HG03066 (cell line): ENCODE results near the gene CDKN3.

Experiments used
- ATAC-seq: cut with Tn5 transposase; IDR thresholded peaks from one replicate; pipeline ENCODE4 v1.9.1; 2021; ENCODE audit warnings: low read depth; ENCODE audit not compliant: unreplicated experiment

The CDKN3 gene

GRCh38 chr14:54396493-54397335 is at the start of gene CDKN3:
TSS of gene CDKN3 (plus strand) at chr14:54397007. CDS start at chr14:54397069, 62 bp downstream.
- ATAC-seq, result peak; percentile 97

GRCh38 chr14:54347044-54347443 is 49.8 kb upstream of the CDKN3 start:
- ATAC-seq, result no peak

DNA sequence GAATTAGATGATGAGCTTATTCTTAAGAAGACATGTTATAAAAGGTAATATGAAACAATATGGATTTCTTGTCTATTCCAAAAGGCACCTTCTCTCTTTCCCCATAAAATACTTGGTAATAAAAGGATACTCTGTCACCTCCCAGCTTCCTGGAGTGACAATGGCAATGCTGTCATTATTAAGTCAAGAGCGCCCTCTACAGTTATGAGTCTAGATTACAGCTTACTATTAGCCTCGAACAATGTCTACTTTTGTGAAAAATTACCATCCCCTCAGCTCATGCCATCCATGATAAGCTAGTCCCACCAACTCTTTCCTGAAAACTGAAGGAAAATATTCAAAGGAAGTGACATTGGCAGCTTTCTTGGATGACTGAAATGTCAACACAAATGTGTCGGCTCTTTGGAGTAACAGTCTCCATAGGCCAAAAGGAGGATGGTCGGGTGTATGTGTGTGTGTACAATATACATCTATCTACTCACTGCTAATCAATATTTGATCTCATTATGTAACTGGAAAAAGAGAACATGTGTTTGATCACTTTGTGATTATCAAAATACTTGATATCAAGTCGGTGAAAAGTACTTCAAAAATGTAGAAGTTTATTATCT is 48.7 kb upstream of the CDKN3 start:
- ATAC-seq, result no peak

GRCh38 chr14:54348923-54349620 is 47.7 kb upstream of the CDKN3 start:
- ATAC-seq, result no peak

- ATAC-seq, result no peak
Observed at GRCh38 chr14:54349713-54350112, 47.1 kb upstream of the CDKN3 start.

DNA sequence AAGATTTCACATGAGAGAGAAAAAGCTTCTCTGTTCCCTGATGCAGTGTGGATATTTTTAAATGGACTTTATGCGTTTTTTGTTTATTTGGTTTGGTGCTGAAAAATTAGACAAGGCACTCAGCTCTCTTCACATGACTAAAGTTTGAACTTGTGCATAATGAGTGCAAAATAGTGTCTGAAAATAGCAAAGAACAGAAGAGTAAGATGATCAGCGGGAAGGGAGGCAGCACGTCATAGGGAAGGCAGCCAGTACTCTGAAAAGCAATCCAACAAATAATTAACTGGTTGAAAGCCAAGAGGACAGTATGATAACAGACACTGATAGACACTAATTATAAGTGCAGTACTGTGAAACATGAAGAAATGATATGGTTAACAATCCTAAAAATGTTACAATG is 46.6 kb upstream of the CDKN3 start:
- no peak for ATAC-seq

DNA sequence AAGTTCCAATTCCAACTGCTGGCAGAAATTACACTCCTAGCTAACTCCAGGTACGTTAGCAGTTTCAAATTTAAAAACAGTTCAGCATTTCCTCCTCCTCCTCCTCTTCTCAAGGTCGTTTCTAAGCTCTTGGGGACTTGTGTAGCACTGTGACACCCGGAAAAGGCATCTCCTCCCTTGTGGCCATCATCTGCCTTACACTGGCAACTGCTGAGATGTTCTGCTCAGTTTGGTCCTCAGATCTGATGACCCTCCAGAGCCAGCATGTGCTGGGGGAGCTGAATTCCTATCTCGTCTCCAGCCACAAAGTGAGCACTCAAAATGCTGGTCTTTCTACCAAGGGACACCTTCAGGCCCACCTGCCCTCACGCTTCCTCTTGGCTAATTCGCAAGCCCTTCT is 43.5 kb upstream of the CDKN3 start:
- ATAC-seq, result no peak

- ATAC-seq, result no peak
Observed at GRCh38 chr14:54353694-54354093, 43.1 kb upstream of the CDKN3 start.

DNA sequence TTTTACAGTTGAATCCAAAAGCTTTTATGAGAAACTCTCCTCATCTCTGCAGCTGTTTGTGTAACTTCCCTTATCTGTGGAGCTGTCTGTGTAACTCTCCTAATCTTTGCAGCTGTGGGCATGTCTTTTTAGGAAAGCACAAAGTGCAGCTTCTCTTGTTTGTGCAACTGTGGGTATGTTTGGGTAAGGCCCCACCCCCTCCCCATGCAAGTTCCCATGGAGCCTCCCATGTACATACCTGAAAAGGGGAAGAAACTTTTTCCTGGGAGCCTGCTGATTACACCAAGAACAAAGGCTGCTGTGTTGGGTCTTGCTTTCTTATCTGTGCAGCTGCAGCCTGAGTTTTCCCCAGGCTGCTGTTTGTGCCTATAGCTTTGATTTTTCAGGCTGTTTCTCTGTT is 42.7 kb upstream of the CDKN3 start:
- ATAC-seq, result no peak

DNA sequence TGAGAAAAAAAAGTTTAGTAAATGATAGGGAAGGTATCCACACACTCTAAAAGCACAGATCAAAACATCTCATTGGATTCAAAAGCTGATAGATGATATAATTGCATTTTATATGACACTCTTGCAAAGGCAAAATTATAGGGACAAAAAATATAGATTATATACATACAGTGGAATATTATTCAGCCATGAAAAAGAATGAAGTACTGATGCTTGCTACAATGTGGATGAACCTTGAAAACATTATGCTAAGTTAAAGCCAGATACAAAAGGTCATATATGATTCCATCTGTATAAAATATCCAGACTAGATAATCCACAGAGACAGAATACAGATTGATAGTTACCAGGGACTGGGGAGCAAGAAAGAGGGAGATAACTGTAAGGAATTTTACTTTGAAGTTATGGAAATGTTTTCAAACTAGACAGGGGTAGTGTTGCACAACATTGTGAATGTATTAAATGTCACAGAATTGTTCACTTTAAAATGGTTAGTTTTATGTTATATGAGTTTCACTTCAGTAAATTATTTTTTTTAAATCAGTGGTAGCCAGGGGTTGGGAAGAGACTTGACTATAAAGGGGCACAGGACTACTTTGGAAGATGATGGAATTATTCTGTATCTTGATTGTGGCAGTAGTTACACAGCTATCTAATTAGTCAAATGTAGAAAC is 41.7 kb upstream of the CDKN3 start:
- no peak for ATAC-seq

DNA sequence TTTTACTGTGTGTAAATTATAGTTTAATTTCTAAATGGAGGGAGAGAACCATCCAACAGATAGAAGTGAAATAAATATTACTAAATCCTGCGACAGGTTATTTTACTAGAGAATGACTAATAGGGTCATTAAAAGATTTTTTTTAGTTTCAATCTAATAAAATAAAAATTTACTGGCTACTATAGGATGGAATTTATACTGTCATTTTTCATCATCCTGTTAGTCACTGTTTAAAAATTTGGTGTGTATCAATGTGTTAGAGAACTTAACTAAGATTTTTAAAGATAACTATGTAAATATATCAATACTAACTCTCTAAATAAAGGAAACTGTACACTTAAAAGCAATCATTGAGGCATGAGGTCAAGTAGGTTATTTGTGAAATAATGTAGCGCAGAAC is 41.1 kb upstream of the CDKN3 start:
- ATAC-seq, result no peak

GRCh38 chr14:54356172-54356571 is 40.6 kb upstream of the CDKN3 start:
- ATAC-seq, result no peak

GRCh38 chr14:54360667-54361066 is 36.1 kb upstream of the CDKN3 start:
- no peak for ATAC-seq

DNA sequence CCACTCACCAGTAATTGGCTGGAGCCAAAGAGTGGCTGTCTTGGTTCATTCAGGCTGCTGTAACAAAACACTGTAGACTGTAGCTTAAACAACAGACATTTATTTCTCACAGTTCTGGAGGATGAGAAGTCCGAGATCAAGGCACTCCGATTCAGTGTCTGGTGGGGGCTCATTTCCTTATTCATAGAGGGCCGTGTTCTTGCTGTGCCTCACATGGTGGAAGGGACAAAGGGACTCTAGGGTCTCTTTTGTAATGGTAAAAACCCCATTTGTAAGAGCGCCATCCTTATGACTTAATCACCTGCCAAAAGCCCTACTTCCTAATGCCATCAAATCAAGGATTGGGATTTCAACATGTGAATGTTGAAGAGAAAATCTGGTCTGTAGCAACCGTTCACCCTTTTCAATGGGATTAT is 34.7 kb upstream of the CDKN3 start:
- ATAC-seq, result no peak

DNA sequence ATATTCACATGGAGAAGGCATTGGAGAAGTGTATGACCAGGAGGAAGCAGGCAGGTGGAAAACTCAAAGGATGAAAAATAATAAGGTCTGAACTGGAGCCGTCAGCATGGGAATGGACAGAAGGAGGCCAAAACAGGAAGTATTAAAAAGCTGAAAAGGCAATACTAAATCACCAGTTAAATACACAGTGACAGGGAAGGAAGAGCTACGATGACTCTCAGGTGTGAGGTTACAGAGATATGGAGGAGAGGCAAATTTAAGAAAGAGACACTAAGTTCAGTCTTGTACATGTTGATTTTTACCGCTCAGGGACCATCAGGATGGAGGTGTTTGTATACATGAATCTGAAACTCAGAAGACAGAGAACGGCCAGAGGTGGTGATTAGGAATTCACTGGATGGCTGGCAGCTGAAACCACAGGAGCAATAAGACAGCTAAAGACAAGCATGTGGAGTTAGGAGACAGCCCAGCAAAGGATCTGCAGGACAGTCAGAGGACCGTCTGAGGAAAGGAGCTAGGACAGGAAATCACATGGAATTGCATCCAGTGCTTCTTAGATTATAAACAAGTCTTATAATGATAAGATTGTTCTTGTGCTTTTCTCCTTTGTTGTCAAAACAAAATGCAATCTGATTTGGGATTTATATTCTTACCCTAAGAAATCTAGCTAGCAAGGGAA is 33.9 kb upstream of the CDKN3 start:
- no peak for ATAC-seq

DNA sequence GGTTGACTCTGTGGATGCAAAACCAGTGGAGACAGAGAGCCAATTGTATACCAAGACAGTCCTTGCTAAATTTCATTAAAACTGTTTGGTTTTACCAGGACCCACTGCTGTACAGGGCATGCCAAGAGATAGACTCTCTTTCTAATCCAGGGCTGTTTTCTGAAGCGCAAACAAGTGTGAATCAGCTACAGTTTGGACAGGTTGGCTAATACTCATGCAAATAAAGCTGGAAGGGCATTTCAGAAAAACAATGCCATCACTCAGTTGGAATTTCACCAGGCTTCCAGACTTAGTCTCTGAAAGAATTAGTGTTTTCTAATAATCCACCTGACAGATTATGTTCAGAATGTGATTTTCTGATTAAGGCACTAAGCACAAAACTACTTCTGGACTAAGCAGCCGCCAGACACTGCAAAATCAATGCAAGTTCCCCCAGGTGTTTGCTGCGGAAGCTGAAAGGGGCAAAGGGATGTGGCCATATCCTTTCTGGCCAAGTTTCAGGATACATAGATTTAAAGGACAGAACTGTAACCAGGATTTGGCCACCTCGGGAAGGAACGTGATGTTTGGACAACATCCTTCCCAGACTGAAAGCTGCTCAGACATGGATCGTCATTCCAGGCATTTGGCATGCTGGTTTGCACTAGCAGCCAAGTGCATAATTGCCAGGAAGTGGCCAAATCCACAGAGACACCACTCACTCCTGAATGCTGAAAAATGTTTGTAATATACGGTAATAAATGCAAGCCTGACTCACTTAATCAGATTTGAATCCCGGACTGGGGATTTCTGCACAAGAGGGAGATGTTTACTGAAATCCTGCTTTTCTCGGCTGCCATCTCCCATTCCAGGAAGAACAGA is 32.0 kb upstream of the CDKN3 start:
- no peak for ATAC-seq

- no peak for ATAC-seq
Observed at GRCh38 chr14:54366736-54367735, 29.8 kb upstream of the CDKN3 start.

- ATAC-seq, result no peak
Observed at GRCh38 chr14:54368291-54368690, 28.5 kb upstream of the CDKN3 start.
